ENCODE results near the gene ZNF519.
"Not testable (repeated sequence)": the region's sequence is repeated elsewhere in the genome, so short reads cannot be mapped to it uniquely, and the experiment has no call there.

GRCh38 chr18:14147935-14148865 is 16.0 kb upstream of the ZNF519 start:
- not testable (repeated sequence) for TF ChIP-seq CTCF, POLR2A (IDR thresholded peaks at IDR 0.05)
